Skeletal muscle tissue (tissue), 4 donors: ENCODE results near the gene CENPM. TPM values are rescaled to one million over a fixed set of nuclear protein-coding genes. Genes with fewer than 3 reads are reported as not detected.

ENCODE experiments used
- H3K27ac ChIP-seq: one replicate; pipeline ENCODE4 v1.7.0; 2013; ENCODE audit warnings: mild to moderate bottlenecking, low read depth, low read length, inconsistent platforms
- H3K27me3 ChIP-seq, 3 donors: one replicate each; pipeline ENCODE4 v1.7.0; 2013; ENCODE audit warnings: low read length in 3 of 3; ENCODE audit not compliant: control insufficient read depth in 3 of 3, insufficient read depth in 3 of 3
- H3K36me3 ChIP-seq, 3 donors: one replicate each; pipeline ENCODE4 v1.7.0; 2013; ENCODE audit warnings: low read length in 3 of 3; ENCODE audit not compliant: control insufficient read depth in 3 of 3, insufficient read depth in 3 of 3
- H3K4me1 ChIP-seq, 3 donors: one replicate each; pipeline ENCODE4 v1.7.0; 2013; ENCODE audit warnings: low read length in 3 of 3, mild to moderate bottlenecking in 3 of 3; ENCODE audit not compliant: control insufficient read depth in 3 of 3, insufficient read depth in 3 of 3
- H3K4me3 ChIP-seq, 3 donors: one replicate each; pipeline ENCODE4 v1.7.0; 2013; ENCODE audit warnings: low read length in 3 of 3
- H3K9ac ChIP-seq, 3 donors: one replicate each; pipeline ENCODE4 v1.7.0; 2013; ENCODE audit warnings: low read length in 3 of 3, mild to moderate bottlenecking in 3 of 3, moderate library complexity in 2 of 3, low read depth in 1 of 3
- H3K9me3 ChIP-seq, 3 donors: one replicate each; pipeline ENCODE4 v1.7.0; 2013; ENCODE audit warnings: low read length in 3 of 3; ENCODE audit not compliant: control insufficient read depth in 3 of 3
- total RNA-seq: library from RNA; depleted of rRNA; stranded (reverse); fragments of >200 nt; gene quantifications from one replicate; pipeline ENCODE4 v1.2.3, GENCODE V29; 2014
- donor health status: Osteomylitis.

The CENPM gene
- total RNA-seq, 1 donor from 2014 or later: 5.7 TPM

GRCh38 chr22:41948142-41948541 is 1.2 kb upstream of the CENPM start:
- Histone ChIP-seq H3K27me3 (peaks cover 3 to 24% (median 10%) of the 10 kb centered on the region in 3 donors), H3K9me3 (no peaks in the 10 kb centered on the region), H3K4me1 (peaks cover 14 to 21% (median 18%) of the 10 kb centered on the region in 3 donors), H3K9ac (no peak overlapping the region), H3K36me3 (no peaks in the 10 kb centered on the region), H3K4me3 (no peak overlapping the region), H3K27ac (no peak overlapping the region)

- no peaks in the 10 kb centered on the region for H3K36me3 ChIP-seq
- peaks cover 14 to 22% (median 18%) of the 10 kb centered on the region in 3 donors for H3K4me1 ChIP-seq
- peak overlapping the region; percentile 86 to 94 (median 90) for H3K4me3 ChIP-seq
- H3K9me3 ChIP-seq: no peaks in the 10 kb centered on the region
- H3K27me3 ChIP-seq: peaks cover 3 to 20% (median 8%) of the 10 kb centered on the region in 3 donors
- H3K27ac ChIP-seq: no peak overlapping the region
- peak overlapping the region; percentile 55 to 76 (median 70) for H3K9ac ChIP-seq
Observed at GRCh38 chr22:41947424-41948080, 600 bp upstream of the CENPM start.

GRCh38 chr22:41943661-41944209 is 3.2 kb downstream of the CENPM start:
- Histone ChIP-seq H3K27me3 (peaks cover 0 to 4% (median 0%) of the 10 kb centered on the region in 3 donors), H3K27ac (peak overlapping the region; percentile 33), H3K4me3 (no peak overlapping the region), H3K36me3 (no peaks in the 10 kb centered on the region), H3K9me3 (no peaks in the 10 kb centered on the region), H3K9ac (peak overlapping the region in 2 of 3 donors; percentile 41 to 50), H3K4me1 (peaks cover 26 to 36% (median 31%) of the 10 kb centered on the region in 3 donors)

- peak overlapping the region; percentile 10 for H3K27ac ChIP-seq
- peaks cover 0 to under 1% (median 0%) of the 10 kb centered on the region in 3 donors for H3K27me3 ChIP-seq
- peak overlapping the region in 1 of 3 donors; percentile 22 for H3K4me3 ChIP-seq
- H3K9me3 ChIP-seq: no peaks in the 10 kb centered on the region
- no peaks in the 10 kb centered on the region for H3K36me3 ChIP-seq
- peak overlapping the region in 1 of 3 donors; percentile 1 for H3K9ac ChIP-seq
- H3K4me1 ChIP-seq: peaks cover 20 to 29% (median 24%) of the 10 kb centered on the region in 3 donors
Observed at GRCh38 chr22:41940832-41941765, 5.9 kb downstream of the CENPM start.

GRCh38 chr22:41939981-41940831 is 6.7 kb downstream of the CENPM start:
- Histone ChIP-seq H3K27ac (peak overlapping the region; percentile 10), H3K9me3 (no peaks in the 10 kb centered on the region), H3K9ac (no peak overlapping the region), H3K27me3 (no peaks in the 10 kb centered on the region), H3K36me3 (no peaks in the 10 kb centered on the region), H3K4me1 (peaks cover 20 to 28% (median 21%) of the 10 kb centered on the region in 3 donors), H3K4me3 (no peak overlapping the region)

GRCh38 chr22:41936894-41937169 is 10.1 kb downstream of the CENPM start:
- Histone ChIP-seq H3K4me3 (no peak overlapping the region), H3K9me3 (no peaks in the 10 kb centered on the region), H3K27me3 (no peaks in the 10 kb centered on the region), H3K27ac (no peak overlapping the region), H3K4me1 (peaks cover 22 to 27% (median 23%) of the 10 kb centered on the region in 3 donors), H3K9ac (no peak overlapping the region), H3K36me3 (no peaks in the 10 kb centered on the region)

GRCh38 chr22:41935509-41935908 is 11.4 kb downstream of the CENPM start:
- no peak overlapping the region for H3K9ac ChIP-seq
- H3K27ac ChIP-seq: no peak overlapping the region
- H3K4me3 ChIP-seq: no peak overlapping the region

GRCh38 chr22:41935015-41935351 is 12.0 kb downstream of the CENPM start:
- H3K27ac ChIP-seq: no peak overlapping the region
- peaks cover 16 to 21% (median 17%) of the 10 kb centered on the region in 3 donors for H3K4me1 ChIP-seq
- H3K36me3 ChIP-seq: no peaks in the 10 kb centered on the region
- no peak overlapping the region for H3K9ac ChIP-seq
- no peaks in the 10 kb centered on the region for H3K9me3 ChIP-seq
- H3K27me3 ChIP-seq: no peaks in the 10 kb centered on the region
- H3K4me3 ChIP-seq: no peak overlapping the region

More at GRCh38 chr22:41935509-41935908, 11.4 kb downstream of the CENPM start:
- no peaks in the 10 kb centered on the region for H3K27me3 ChIP-seq
- H3K9me3 ChIP-seq: no peaks in the 10 kb centered on the region
- no peaks in the 10 kb centered on the region for H3K36me3 ChIP-seq
- peaks cover 16 to 21% (median 17%) of the 10 kb centered on the region in 3 donors for H3K4me1 ChIP-seq

GRCh38 chr22:41934284-41935014 is 12.5 kb downstream of the CENPM start:
- Histone ChIP-seq H3K4me3 (no peak overlapping the region), H3K9ac (peak overlapping the region in 1 of 3 donors; percentile 33), H3K9me3 (no peaks in the 10 kb centered on the region), H3K36me3 (no peaks in the 10 kb centered on the region), H3K4me1 (peaks cover 16 to 20% (median 16%) of the 10 kb centered on the region in 3 donors), H3K27me3 (no peaks in the 10 kb centered on the region), H3K27ac (no peak overlapping the region)
